Thyroid gland (tissue), 4 donors: ENCODE measurements around the gene PTRH1. TPM values are rescaled to one million over a fixed set of nuclear protein-coding genes. Genes with fewer than 3 reads are reported as not detected.

Experiments
- DNase-seq, 2 donors: peaks; one replicate each; pipeline ENCODE4 v3.0.0-alpha.2; 2019
- H3K27ac ChIP-seq, 3 donors: fragments of 200-600 bp; sonication (generic); 1 replicate in 2 of 3; 2 replicates in 1 of 3; pipeline ENCODE4 v1.5.1; 2016 to 2019; ENCODE audit warnings: mild to moderate bottlenecking in 1 of 3, moderate library complexity in 1 of 3
- H3K27me3 ChIP-seq: fragments of 200-600 bp; sonication (generic); one replicate; pipeline ENCODE4 v1.5.1; 2019
- H3K36me3 ChIP-seq, 2 donors: fragments of 200-600 bp; sonication (generic); one replicate each; pipeline ENCODE4 v1.5.1; 2016 to 2019
- H3K4me1 ChIP-seq, 2 donors: fragments of 200-600 bp; sonication (generic); one replicate each; pipeline ENCODE4 v1.5.1; 2017 to 2019
- H3K4me3 ChIP-seq, 3 donors: fragments of 200-600 bp; sonication (generic); replicated peaks in 1 of 3; 1 replicate in 2 of 3; 2 replicates in 1 of 3; pipeline ENCODE4 v1.5.1; 2016; ENCODE audit warnings: mild to moderate bottlenecking in 1 of 3
- H3K9me3 ChIP-seq: fragments of 200-600 bp; sonication (generic); one replicate; pipeline ENCODE4 v1.5.1; 2017
- POLR2A ChIP-seq, 2 donors: fragments of 450-650 bp; IDR thresholded peaks; one replicate each; pipeline ENCODE4 v1.6.1; 2017; ENCODE audit warnings: antibody characterized with exemption in 2 of 2, mild to moderate bottlenecking in 2 of 2, moderate library complexity in 1 of 2
- WGBS, 2 donors: methylation state at CpG; one replicate each; pipeline ENCODE4 v1.1.5; 2017; 5-methylcytosine and 5-hydroxymethylcytosine counted together
- intact Hi-C: fragments of 100-400 bp; cut with DNase I; formaldehyde crosslinking; loops from one replicate; pipeline ENCODE4 v1.15.1; 2023
- total RNA-seq, 4 donors: library from RNA; depleted of rRNA; stranded (reverse); fragments of >200 nt; gene quantifications; one replicate each; pipeline ENCODE4 v1.2.3, GENCODE V29; 2016
- TF ChIP-seq, protein P1 (sequence below), 6 experiments: fragments of 200-600 bp in 3 of 6; fragments of 450-650 bp in 3 of 6; sonication (generic) in 3 of 6; IDR thresholded peaks; one replicate each; pipeline ENCODE4 v1.5.1; 2016 to 2019; ENCODE audit warnings: antibody characterized with exemption in 6 of 6, mild to moderate bottlenecking in 2 of 6, inconsistent platforms in 1 of 6, moderate library complexity in 1 of 6

Gene PTRH1
- total RNA-seq, 4 donors from 2014 or later = 24.1 to 64.3 (median 43.4) TPM

DNA sequence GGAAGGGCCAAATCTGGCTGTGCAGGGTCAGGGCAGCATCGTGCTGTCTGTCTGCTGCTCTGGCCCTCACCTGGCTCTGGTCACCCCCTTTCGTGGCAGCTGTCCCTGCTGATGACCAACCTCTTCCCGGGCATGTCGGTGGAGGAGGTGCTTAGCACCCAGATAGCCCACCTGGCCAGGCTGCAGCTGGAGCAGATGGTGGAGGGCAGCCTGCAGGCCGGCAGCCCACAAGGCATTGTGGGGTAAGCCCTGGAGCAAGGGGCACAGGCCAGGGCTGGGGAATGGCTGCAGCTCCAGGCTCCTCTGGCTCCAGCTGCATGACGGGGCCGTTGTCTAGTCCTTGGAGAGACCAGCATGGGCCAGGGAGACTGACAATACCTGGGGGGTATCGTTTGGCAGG is 11.4 kb upstream of the PTRH1 start:
- TF ChIP-seq, protein P1, sequence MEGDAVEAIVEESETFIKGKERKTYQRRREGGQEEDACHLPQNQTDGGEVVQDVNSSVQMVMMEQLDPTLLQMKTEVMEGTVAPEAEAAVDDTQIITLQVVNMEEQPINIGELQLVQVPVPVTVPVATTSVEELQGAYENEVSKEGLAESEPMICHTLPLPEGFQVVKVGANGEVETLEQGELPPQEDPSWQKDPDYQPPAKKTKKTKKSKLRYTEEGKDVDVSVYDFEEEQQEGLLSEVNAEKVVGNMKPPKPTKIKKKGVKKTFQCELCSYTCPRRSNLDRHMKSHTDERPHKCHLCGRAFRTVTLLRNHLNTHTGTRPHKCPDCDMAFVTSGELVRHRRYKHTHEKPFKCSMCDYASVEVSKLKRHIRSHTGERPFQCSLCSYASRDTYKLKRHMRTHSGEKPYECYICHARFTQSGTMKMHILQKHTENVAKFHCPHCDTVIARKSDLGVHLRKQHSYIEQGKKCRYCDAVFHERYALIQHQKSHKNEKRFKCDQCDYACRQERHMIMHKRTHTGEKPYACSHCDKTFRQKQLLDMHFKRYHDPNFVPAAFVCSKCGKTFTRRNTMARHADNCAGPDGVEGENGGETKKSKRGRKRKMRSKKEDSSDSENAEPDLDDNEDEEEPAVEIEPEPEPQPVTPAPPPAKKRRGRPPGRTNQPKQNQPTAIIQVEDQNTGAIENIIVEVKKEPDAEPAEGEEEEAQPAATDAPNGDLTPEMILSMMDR (IDR thresholded peaks at IDR 0.05) = no peak
- TF ChIP-seq POLR2A (IDR thresholded peaks at IDR 0.05) = no peak
- no peaks in the 10 kb centered on the region for H3K27me3 ChIP-seq
- no peaks in the 10 kb centered on the region for H3K9me3 ChIP-seq
- peaks cover 0 to 3% of the 10 kb centered on the region in 2 donors for H3K36me3 ChIP-seq
- H3K27ac ChIP-seq = no peak overlapping the region
- intact Hi-C loops = no loop called here
- peaks cover 15 to 19% of the 10 kb centered on the region in 2 donors for H3K4me1 ChIP-seq
- H3K4me3 ChIP-seq = no peak overlapping the region
- no peak for DNase-seq
- WGBS, 2 donors = 74 to 84% methylated on average over 5 of the region's 8 CpGs

GRCh38 chr9:127724012-127724411 is 8.5 kb upstream of the PTRH1 start:
- Histone ChIP-seq H3K27me3 (no peaks in the 10 kb centered on the region), H3K9me3 (no peaks in the 10 kb centered on the region), H3K36me3 (no peaks in the 10 kb centered on the region), H3K4me1 (peaks cover 15 to 19% of the 10 kb centered on the region in 2 donors), H3K27ac (peak overlapping the region; percentile 34 to 65 (median 59)), H3K4me3 (no peak overlapping the region)
- peak; percentile 79 to 80 for DNase-seq
- intact Hi-C loops = no loop called here
- TF ChIP-seq POLR2A (IDR thresholded peaks at IDR 0.05) = no peak
- TF ChIP-seq, protein P1 (IDR thresholded peaks at IDR 0.05) = no peak
- 20 to 32% methylated on average over 18 to 22 of the region's 23 CpGs for WGBS, 2 donors

GRCh38 chr9:127723444-127723843 is 8.0 kb upstream of the PTRH1 start:
- WGBS, 2 donors = 71% methylated on average over 4 to 5 of the region's 5 CpGs
- no peaks in the 10 kb centered on the region for H3K9me3 ChIP-seq
- peaks cover 15 to 19% of the 10 kb centered on the region in 2 donors for H3K4me1 ChIP-seq
- no peak overlapping the region for H3K4me3 ChIP-seq
- no peaks in the 10 kb centered on the region for H3K36me3 ChIP-seq
- DNase-seq = peak; percentile 70 to 72
- H3K27ac ChIP-seq = peak overlapping the region in 2 of 3 donors; percentile 59 to 65
- H3K27me3 ChIP-seq = no peaks in the 10 kb centered on the region
- intact Hi-C loops = no loop called here
- no peak for TF ChIP-seq POLR2A (IDR thresholded peaks at IDR 0.05)
- TF ChIP-seq, protein P1 (IDR thresholded peaks at IDR 0.05) = no peak

- TF ChIP-seq, protein P1 (IDR thresholded peaks at IDR 0.05) = no peak
- no peak for TF ChIP-seq POLR2A (IDR thresholded peaks at IDR 0.05)
- 89 to 95% methylated on average over 7 to 13 of the region's 13 CpGs for WGBS, 2 donors
- Histone ChIP-seq H3K4me3 (no peak overlapping the region), H3K36me3 (no peaks in the 10 kb centered on the region), H3K9me3 (no peaks in the 10 kb centered on the region), H3K27me3 (no peaks in the 10 kb centered on the region), H3K4me1 (peaks cover 15 to 19% of the 10 kb centered on the region in 2 donors), H3K27ac (peak overlapping the region in 1 of 3 donors; percentile 59)
- no peak for DNase-seq
- intact Hi-C loops = no loop called here
These were observed 7.5 kb upstream of the PTRH1 start for GRCh38 chr9:127723013-127723412.

DNA sequence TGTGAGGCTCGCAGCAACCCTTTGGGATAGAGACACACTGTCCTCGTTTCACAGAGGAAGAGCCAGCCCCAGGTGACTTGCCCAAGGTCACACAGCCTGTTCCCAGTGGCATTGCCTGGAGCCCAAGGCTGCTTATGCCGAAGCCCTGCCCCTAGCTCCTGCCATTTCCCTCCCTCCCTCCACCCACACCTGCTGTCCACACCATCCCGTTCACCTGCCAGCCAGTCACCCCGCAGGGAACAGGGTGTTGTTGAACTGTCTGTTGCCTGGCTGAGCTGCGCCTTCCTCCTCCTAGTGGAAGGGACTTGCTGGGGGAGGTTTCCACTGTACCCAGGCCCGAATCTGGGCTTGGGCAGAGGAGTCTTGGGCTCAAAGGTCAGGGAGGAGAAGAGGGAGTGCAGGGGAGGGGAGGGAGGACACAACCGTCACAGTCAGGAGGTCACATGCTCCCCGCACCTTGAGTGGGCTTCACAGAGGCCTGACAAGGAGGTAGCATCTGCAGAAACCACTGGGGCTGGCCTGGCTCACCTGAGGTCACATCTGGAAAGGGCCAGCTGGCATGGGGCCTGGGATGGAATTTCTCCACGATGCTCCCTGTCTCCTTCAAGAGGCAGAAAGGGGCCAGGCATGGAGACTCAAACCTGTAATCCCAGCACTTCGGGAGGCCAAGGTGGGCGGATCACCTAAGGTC is 6.7 kb upstream of the PTRH1 start:
- H3K27ac ChIP-seq = no peak overlapping the region
- no peaks in the 10 kb centered on the region for H3K27me3 ChIP-seq
- intact Hi-C loops = no loop called here
- TF ChIP-seq, protein P1 (IDR thresholded peaks at IDR 0.05) = no peak
- no peak for TF ChIP-seq POLR2A (IDR thresholded peaks at IDR 0.05)
- H3K9me3 ChIP-seq = no peaks in the 10 kb centered on the region
- WGBS, 2 donors = 76 to 83% methylated on average over 10 to 12 of the region's 12 CpGs
- no peak for DNase-seq
- no peaks in the 10 kb centered on the region for H3K36me3 ChIP-seq
- no peak overlapping the region for H3K4me3 ChIP-seq
- peaks cover 15 to 25% of the 10 kb centered on the region in 2 donors for H3K4me1 ChIP-seq
